A673 (cell line): ENCODE data around the gene TXNRD1.

Experiments
- CTCF ChIP-seq: fragments of 300-800, 200-600 bp; sonication (generic); conservative IDR thresholded peaks from 2 replicates; pipeline ENCODE4 v1.5.1; 2017; ENCODE audit warnings: low read depth, mild to moderate bottlenecking, antibody characterized with exemption, low read length, moderate library complexity, mixed read lengths
- EZH2 ChIP-seq: fragments of 200-600 bp; sonication (generic); IDR thresholded peaks from 2 replicates; pipeline ENCODE4 v1.6.1; 2017; ENCODE audit warnings: borderline replicate concordance, low read depth, mild to moderate bottlenecking, mixed read lengths, antibody characterized with exemption, low read length; ENCODE audit not compliant: poor library complexity, severe bottlenecking

DNA sequence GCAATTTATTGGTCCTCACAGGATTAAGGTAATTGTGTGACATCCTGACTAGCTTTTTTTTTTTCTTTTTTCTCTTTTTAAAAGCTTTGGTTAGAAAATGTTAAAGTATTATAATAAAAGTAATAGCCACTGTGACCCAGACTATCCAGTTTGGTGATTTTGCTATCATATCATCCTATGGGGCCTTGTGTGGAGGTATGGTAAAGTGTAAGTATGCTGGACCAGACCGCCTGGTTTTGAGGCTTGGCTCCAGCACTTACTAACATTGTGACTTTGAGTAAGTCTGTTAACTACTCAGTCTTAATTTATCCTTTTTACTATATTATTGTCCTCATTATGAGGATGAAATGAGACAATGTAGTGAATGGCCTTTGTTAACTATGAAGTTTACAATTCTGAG, 103.4 kb downstream of the TXNRD1 start:
- TF ChIP-seq CTCF: no peak
- TF ChIP-seq EZH2: no peak
